Measurements from ENCODE around the gene PLOD3. TPM values are rescaled to one million over a fixed set of nuclear protein-coding genes. Genes with fewer than 3 reads are reported as not detected.
"Not testable (repeated sequence)": the region's sequence is repeated elsewhere in the genome, so short reads cannot be mapped to it uniquely, and the experiment has no call there.

Gene PLOD3, protein sequence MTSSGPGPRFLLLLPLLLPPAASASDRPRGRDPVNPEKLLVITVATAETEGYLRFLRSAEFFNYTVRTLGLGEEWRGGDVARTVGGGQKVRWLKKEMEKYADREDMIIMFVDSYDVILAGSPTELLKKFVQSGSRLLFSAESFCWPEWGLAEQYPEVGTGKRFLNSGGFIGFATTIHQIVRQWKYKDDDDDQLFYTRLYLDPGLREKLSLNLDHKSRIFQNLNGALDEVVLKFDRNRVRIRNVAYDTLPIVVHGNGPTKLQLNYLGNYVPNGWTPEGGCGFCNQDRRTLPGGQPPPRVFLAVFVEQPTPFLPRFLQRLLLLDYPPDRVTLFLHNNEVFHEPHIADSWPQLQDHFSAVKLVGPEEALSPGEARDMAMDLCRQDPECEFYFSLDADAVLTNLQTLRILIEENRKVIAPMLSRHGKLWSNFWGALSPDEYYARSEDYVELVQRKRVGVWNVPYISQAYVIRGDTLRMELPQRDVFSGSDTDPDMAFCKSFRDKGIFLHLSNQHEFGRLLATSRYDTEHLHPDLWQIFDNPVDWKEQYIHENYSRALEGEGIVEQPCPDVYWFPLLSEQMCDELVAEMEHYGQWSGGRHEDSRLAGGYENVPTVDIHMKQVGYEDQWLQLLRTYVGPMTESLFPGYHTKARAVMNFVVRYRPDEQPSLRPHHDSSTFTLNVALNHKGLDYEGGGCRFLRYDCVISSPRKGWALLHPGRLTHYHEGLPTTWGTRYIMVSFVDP
- total RNA-seq (10 to 100 TPM; 64.0 to 72.4 TPM), polyA plus RNA-seq (10 to 100 TPM; 24.6 to 30.4 TPM)

DNA sequence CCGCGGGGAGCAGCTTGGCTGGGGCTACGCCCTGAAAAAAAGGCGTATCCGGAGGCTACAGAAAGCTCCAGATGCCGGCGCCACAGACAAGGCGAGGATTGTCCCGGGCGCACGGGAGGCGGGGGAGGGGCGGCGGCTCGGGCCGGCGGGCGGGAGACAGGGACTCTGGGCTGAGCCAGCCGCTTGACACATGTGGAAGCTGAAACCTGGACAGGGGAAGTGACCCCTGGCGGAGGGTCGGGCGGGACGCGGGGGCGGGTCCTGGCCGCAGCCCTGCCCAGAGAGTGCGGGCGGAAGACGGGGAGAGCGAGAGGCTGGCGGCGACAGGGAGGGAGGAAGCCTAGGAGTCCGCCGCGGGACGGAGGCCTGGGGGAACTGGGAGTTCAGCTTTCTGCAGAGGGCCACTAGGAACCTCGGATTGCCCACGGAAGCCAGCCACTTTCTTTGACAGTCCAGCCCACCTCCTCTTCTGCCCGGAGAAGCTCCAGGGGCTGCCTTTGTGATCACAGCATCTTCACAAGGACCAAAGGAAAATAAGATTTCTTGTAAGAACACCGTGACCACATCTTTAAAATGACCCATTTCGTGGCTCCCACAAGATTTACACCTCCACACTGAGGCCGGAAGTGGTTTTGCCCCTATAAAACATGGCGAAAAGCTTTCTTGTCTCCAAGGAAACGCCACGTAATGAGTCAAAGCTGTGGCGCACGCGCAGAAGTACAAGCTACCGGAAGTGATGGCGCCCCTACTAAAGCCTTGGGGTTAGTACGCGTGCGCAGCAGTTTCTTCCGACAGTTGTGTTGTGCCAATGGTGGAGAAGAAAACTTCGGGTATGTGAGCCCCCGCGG lies at the start of gene PLOD3, which contains the start of gene ZNHIT1:
TSS of gene PLOD3 (minus strand) at position 194 of the 848 bp plus-strand sequence. CDS start 307 bp downstream, outside the sequence.
TSS of gene ZNHIT1 (plus strand) at position 778 of the 848 bp plus-strand sequence. CDS start at position 809, 31 bp downstream.
- peaks cover 2% of the 10 kb centered on the region for H3K36me3 ChIP-seq (ENCODE audit: insufficient read depth, low read length)
- Mint-ChIP-seq H3K27me3 (no peaks in the 10 kb centered on the region), H3K9me3 (peaks cover 0 to 2% (median 0%) of the 10 kb centered on the region in 8 donors), H3K36me3 (peaks cover 0 to 24% of the 10 kb centered on the region in 2 donors), H3K27ac (peak within 1 kb of the TSS; percentile 91 to 97 (median 96)), H3K4me1 (peaks cover 18 to 57% (median 34%) of the 10 kb centered on the region in 4 donors), H3K4me3 (peak within 1 kb of the TSS; percentile 90 to 98 (median 96))
- no peaks in the 10 kb centered on the region for H3K9me3 ChIP-seq (ENCODE audit: control insufficient read depth in 1 of 2, low read length in 2 of 2)
- ChIA-PET POLR2A (ENCODE audit: partially characterized antibody) (interaction anchor here (0.7 to 4.2 kb wide), 26 partner anchors 9 to 1718 kb away, joined by 3 to 102 read pairs (median 4); partner anchors contain the start of genes AP1S1, FIS1, IFT22 and MEPCE), CTCF (ENCODE audit: partially characterized antibody) (interaction anchor here (0.6 to 5.6 kb wide), 16 partner anchors 8 to 343 kb away, joined by 3 to 105 read pairs (median 4); partner anchors contain the start of genes FIS1, MOGAT3, SRRT and UFSP1)
- no peaks in the 10 kb centered on the region for H3K27me3 ChIP-seq (ENCODE audit: insufficient read depth, low read length)
- H3K4me3 ChIP-seq (ENCODE audit: low read length in 2 of 2), result peak within 1 kb of the TSS; percentile 83 to 86
- DNase-seq, result peak; percentile 93 to 98 (median 96)
- peak within 1 kb of the TSS; percentile 64 for H3K27ac ChIP-seq (ENCODE audit: low read depth, low read length)
- intact Hi-C loops (cut with micrococcal nuclease), result loop anchor here (1.0 to 10.0 kb wide), 4 partner anchors 27 to 66 kb away; partner anchors contain the start of gene VGF
- H3K4me1 ChIP-seq (ENCODE audit: insufficient read depth, low read length), result peaks cover 32% of the 10 kb centered on the region

DNA sequence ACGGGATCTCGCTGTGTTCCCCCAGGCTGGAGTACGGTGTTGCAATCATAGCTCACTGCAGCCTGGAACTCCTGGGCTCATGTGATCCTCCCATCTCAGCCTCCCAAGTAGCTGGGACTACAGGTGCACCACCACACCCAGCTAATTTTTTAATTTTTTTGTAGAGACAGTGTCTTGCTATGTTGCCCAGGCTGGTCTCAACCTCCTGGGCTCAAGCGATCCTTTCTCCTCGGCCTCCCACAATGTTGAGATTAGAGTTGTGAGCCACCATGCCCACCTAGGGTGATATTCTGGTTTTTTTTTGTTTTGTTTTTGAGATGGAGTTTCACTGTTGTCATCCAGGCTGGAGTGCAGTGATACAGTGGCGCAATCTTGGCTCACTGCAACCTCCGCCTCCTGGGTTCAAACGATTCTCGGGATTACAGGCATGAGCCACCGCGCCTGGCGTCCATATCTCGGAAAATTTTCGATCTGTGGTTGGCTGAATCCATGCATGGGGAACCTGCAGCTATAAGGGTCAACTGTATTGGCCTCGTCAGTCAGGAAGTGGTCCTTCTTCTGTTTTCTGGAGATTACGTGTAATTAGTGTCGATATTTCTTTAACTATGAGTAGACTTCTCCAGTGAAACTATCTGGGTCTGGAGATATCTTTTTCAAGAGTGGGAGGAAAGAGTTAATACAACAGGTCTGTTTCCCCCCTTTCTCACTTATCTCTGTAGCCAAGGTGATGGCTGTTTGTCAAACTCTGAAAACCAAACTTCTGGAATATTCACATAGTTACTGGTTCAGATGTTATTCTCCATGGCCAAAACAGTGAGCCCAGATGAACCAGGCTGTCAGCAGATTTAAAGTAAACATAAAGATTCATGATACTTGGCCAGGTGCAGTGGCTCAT lies 48.5 kb upstream of the PLOD3 start:
- Mint-ChIP-seq H3K27ac (no peak overlapping the region), H3K9me3 (no peaks in the 10 kb centered on the region), H3K36me3 (no peaks in the 10 kb centered on the region), H3K4me3 (no peak overlapping the region), H3K4me1 (peaks cover 0 to 1% (median 0%) of the 10 kb centered on the region in 4 donors), H3K27me3 (peaks cover 7% of the 10 kb centered on the region in 2 donors)
- Histone ChIP-seq H3K4me1 (ENCODE audit: insufficient read depth, low read length) (no peaks in the 10 kb centered on the region), H3K9me3 (ENCODE audit: control insufficient read depth in 1 of 2, low read length in 2 of 2) (no peaks in the 10 kb centered on the region), H3K4me3 (ENCODE audit: low read length in 2 of 2) (no peak overlapping the region), H3K27ac (ENCODE audit: low read depth, low read length) (no peak overlapping the region), H3K36me3 (ENCODE audit: insufficient read depth, low read length) (no peaks in the 10 kb centered on the region), H3K27me3 (ENCODE audit: insufficient read depth, low read length) (no peaks in the 10 kb centered on the region)
- DNase-seq, result no peak
- intact Hi-C loops (cut with micrococcal nuclease), result no loop called here
- ChIA-PET POLR2A (ENCODE audit: partially characterized antibody) (no interaction called here), CTCF (ENCODE audit: partially characterized antibody) (interaction anchor here (1.4 kb wide), 1 partner anchor 17 kb away, joined by 3 read pairs; no protein-coding TSS in a partner anchor)

DNA sequence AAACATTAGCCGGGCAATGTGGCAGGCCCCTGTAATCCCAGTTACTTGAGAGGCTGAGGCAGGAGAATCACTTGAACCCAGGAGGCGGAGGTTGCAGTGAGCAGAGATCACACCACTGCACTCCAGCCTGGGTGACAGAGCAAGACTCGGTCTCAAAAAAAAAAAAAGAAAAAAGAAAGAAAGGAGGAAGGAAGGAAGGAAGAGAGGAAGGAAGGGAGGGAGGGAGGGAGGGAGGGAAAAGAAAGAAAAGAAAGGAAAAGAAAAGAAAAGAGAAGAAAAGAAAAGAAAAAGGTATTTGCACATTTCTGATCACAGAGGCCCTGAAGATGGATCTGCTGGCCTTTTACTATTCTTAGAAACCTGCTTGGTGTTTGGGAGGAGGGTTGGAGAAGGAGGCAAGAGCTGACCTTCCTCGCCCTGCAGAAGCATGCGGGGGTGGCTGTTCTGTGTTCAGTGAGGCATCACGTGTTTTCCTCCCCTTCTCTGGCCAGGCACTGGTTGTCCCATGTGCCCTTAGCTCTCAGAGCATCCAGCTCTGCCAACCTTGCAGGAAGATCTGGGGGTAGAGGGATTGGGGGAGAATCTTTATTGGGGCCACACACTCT lies 46.8 kb upstream of the PLOD3 start:
- H3K4me1 ChIP-seq (ENCODE audit: insufficient read depth, low read length); CTCF ChIA-PET (ENCODE audit: partially characterized antibody); H3K36me3 Mint-ChIP-seq; DNase-seq; H3K9me3 ChIP-seq (ENCODE audit: control insufficient read depth in 1 of 2, low read length in 2 of 2); POLR2A ChIA-PET (ENCODE audit: partially characterized antibody); H3K27ac Mint-ChIP-seq; H3K36me3 ChIP-seq (ENCODE audit: insufficient read depth, low read length); H3K27ac ChIP-seq (ENCODE audit: low read depth, low read length); H3K27me3 Mint-ChIP-seq; H3K9me3 Mint-ChIP-seq; H3K4me1 Mint-ChIP-seq; intact Hi-C loops (cut with micrococcal nuclease); H3K27me3 ChIP-seq (ENCODE audit: insufficient read depth, low read length); H3K4me3 Mint-ChIP-seq; H3K4me3 ChIP-seq (ENCODE audit: low read length in 2 of 2): not testable (repeated sequence)

DNA sequence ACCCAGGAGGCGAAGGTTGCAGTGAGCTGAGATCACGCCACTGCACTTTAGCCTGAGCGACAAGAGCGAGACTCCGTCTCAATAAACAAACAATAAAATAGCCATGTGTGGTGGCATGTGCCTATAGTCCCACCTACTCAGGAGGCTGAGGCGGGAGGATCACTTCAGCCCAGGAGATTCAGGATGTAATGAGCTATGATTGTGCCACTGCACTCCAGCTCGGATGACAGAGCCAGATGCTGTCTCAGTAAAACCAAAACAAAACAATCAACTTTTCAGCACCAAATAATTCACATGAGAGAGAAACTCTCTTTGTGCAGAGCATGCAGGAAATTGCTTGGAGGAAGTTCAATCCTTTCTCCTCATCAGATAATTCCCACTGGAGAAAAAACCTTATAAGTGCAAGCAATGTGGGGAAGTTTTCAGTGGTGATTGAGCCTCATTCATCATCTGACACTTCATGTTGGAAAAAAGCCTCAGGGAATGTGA lies 40.9 kb upstream of the PLOD3 start:
- intact Hi-C loops (cut with micrococcal nuclease), result loop anchor here (10.0 kb wide), 1 partner anchor 553 kb away; the partner anchor contains the start of gene POP7
- ChIA-PET POLR2A (ENCODE audit: partially characterized antibody) (no interaction called here), CTCF (ENCODE audit: partially characterized antibody) (interaction anchor here (1.4 to 2.3 kb wide), 2 partner anchors 14 to 24 kb away, joined by 6 read pairs; partner anchors contain the start of gene FIS1)
- H3K4me1 ChIP-seq (ENCODE audit: insufficient read depth, low read length), result no peaks in the 10 kb centered on the region
- Mint-ChIP-seq H3K4me3 (no peak overlapping the region), H3K27ac (no peak overlapping the region), H3K4me1 (no peaks in the 10 kb centered on the region), H3K36me3 (no peaks in the 10 kb centered on the region), H3K27me3 (peaks cover 7 to 8% of the 10 kb centered on the region in 2 donors), H3K9me3 (no peaks in the 10 kb centered on the region)
- no peaks in the 10 kb centered on the region for H3K27me3 ChIP-seq (ENCODE audit: insufficient read depth, low read length)
- no peak overlapping the region for H3K27ac ChIP-seq (ENCODE audit: low read depth, low read length)
- H3K4me3 ChIP-seq (ENCODE audit: low read length in 2 of 2), result no peak overlapping the region
- no peak for DNase-seq
- no peaks in the 10 kb centered on the region for H3K36me3 ChIP-seq (ENCODE audit: insufficient read depth, low read length)
- no peaks in the 10 kb centered on the region for H3K9me3 ChIP-seq (ENCODE audit: control insufficient read depth in 1 of 2, low read length in 2 of 2)

DNA sequence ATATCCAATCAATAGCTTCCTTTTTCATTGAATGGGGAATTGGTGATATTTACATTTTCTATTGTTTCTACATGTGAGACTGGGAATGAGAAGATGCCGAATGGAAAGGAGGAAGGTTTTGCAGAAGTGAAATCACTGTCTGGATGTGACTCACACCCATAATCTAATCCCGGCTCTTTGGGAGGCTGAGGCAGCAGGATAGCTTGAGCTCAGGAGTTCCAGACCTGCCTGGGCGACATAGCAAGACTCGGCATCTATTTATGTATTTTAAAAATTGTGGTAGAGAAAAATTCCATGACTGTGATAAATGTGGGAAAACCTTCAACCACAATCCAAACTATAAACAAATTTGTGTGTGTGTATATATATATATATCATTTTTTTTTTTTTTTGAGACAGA lies 38.4 kb upstream of the PLOD3 start:
- H3K9me3 Mint-ChIP-seq, result no peaks in the 10 kb centered on the region
- ChIA-PET POLR2A (ENCODE audit: partially characterized antibody) (interaction anchor here (4.9 kb wide), 1 partner anchor 12 kb away, joined by 34 read pairs; the partner anchor contains the start of gene FIS1), CTCF (ENCODE audit: partially characterized antibody) (interaction anchor here (4.9 kb wide), 1 partner anchor 12 kb away, joined by 41 read pairs; the partner anchor contains the start of gene FIS1)
- no peak overlapping the region for H3K27ac ChIP-seq (ENCODE audit: low read depth, low read length)
- peaks cover 9% of the 10 kb centered on the region for H3K4me1 ChIP-seq (ENCODE audit: insufficient read depth, low read length)
- H3K27me3 Mint-ChIP-seq, result peaks cover 3 to 4% of the 10 kb centered on the region in 2 donors
- no peak overlapping the region for H3K4me3 Mint-ChIP-seq
- peaks cover 6 to 9% of the 10 kb centered on the region in 2 donors for H3K36me3 Mint-ChIP-seq
- no peak overlapping the region for H3K4me3 ChIP-seq (ENCODE audit: low read length in 2 of 2)
- intact Hi-C loops (cut with micrococcal nuclease), result loop anchor here (10.0 kb wide), 1 partner anchor 551 kb away; the partner anchor contains the start of gene POP7
- H3K4me1 Mint-ChIP-seq, result peaks cover 8 to 19% (median 14%) of the 10 kb centered on the region in 4 donors
- H3K27me3 ChIP-seq (ENCODE audit: insufficient read depth, low read length), result no peaks in the 10 kb centered on the region
- no peak overlapping the region for H3K27ac Mint-ChIP-seq
- DNase-seq, result no peak
- H3K36me3 ChIP-seq (ENCODE audit: insufficient read depth, low read length), result no peaks in the 10 kb centered on the region
- H3K9me3 ChIP-seq (ENCODE audit: control insufficient read depth in 1 of 2, low read length in 2 of 2), result no peaks in the 10 kb centered on the region
